PC-3 (cell line): ENCODE results near the gene SPATA16. TPM values are rescaled to one million over a fixed set of nuclear protein-coding genes. Genes with fewer than 3 reads are reported as not detected.
"Not testable (repeated sequence)": the region's sequence is repeated elsewhere in the genome, so short reads cannot be mapped to it uniquely, and the experiment has no call there.

Experiments used
- ATAC-seq: fragments of 200-7000 bp; cut with Tn5 transposase; 2 replicates; pipeline ENCODE4 v1.9.1; 2020; ENCODE audit warnings: mild to moderate bottlenecking, moderate library complexity
- BruUV-seq: library from RNA; stranded (reverse); fragments of 400-500 nt; replicated peaks from 2 replicates; lab custom pipeline; 2021; lab: Mats Ljungman, UMichigan
- CTCF ChIA-PET: fragments of 300-600 bp; sonication (Branson Sonifier 250); formaldehyde crosslinking; loops from one replicate; lab custom pipeline; 2022; ENCODE audit warnings: antibody characterized with exemption; lab: Charles Lee
- POLR2A ChIA-PET: fragments of 300-600 bp; sonication (Branson Sonifier 250); formaldehyde crosslinking; loops from one replicate; lab custom pipeline; 2022; ENCODE audit warnings: antibody characterized with exemption; ENCODE audit not compliant: unreplicated experiment; lab: Charles Lee
- DNase-seq: peaks from one replicate; pipeline ENCODE4 v3.0.0-alpha.2; 2015
- H2AFZ ChIP-seq: fragments of 300-600 bp; sonication (generic); 2 replicates; pipeline ENCODE4 v1.6.0; 2016; ENCODE audit warnings: antibody characterized with exemption, low read length
- H3F3A ChIP-seq: fragments of 300-600 bp; sonication (generic); one replicate; pipeline ENCODE4 v1.6.0; 2017; ENCODE audit warnings: antibody characterized with exemption, low read length, control low read depth, mild to moderate bottlenecking; ENCODE audit not compliant: unreplicated experiment
- H3K27ac ChIP-seq: fragments of 300-600 bp; sonication (generic); 2 replicates; pipeline ENCODE4 v1.5.1; 2016; ENCODE audit warnings: mild to moderate bottlenecking, low read length
- H3K27me3 ChIP-seq: fragments of 300-600 bp; sonication (generic); 2 replicates; pipeline ENCODE4 v1.6.1; 2016; ENCODE audit warnings: low read length, mixed read lengths
- H3K36me3 ChIP-seq: fragments of 300-600 bp; sonication (generic); 2 replicates; pipeline ENCODE4 v1.6.1; 2016; ENCODE audit warnings: low read depth, mixed run types, low read length, mixed read lengths
- H3K4me1 ChIP-seq: fragments of 300-600 bp; sonication (generic); 2 replicates; pipeline ENCODE4 v1.5.1; 2016; ENCODE audit warnings: low read length; ENCODE audit not compliant: insufficient read depth
- H3K4me2 ChIP-seq: fragments of 300-600 bp; sonication (generic); 2 replicates; pipeline ENCODE4 v1.6.0; 2016; ENCODE audit warnings: low read length
- H3K4me3 ChIP-seq: fragments of 300-600 bp; sonication (generic); 2 replicates; pipeline ENCODE4 v1.5.1; 2016; ENCODE audit warnings: mild to moderate bottlenecking, low read length, mixed read lengths
- H3K79me2 ChIP-seq: fragments of 300-600 bp; sonication (generic); 2 replicates; pipeline ENCODE4 v1.6.1; 2017; ENCODE audit warnings: low read length, mixed read lengths
- H3K9ac ChIP-seq: fragments of 300-600 bp; sonication (generic); 2 replicates; pipeline ENCODE4 v1.6.0; 2016; ENCODE audit warnings: mild to moderate bottlenecking, low read length
- H3K9me2 ChIP-seq: fragments of 300-600 bp; sonication (generic); replicated peaks from 2 replicates; pipeline ENCODE4 v1.6.1; 2016; ENCODE audit warnings: mixed run types, low read length, mixed read lengths
- H3K9me3 ChIP-seq: fragments of 300-600 bp; sonication (generic); 2 replicates; pipeline ENCODE4 v1.6.1; 2016; ENCODE audit warnings: low read length, mixed read lengths
- H4K20me1 ChIP-seq: fragments of 300-600 bp; sonication (generic); 2 replicates; pipeline ENCODE4 v1.6.1; 2016; ENCODE audit warnings: low read length, mixed read lengths
- CTCF ChIP-seq: fragments of 300-600 bp; sonication (generic); conservative IDR thresholded peaks from 2 replicates; pipeline ENCODE4 v1.5.1; 2017; ENCODE audit warnings: antibody characterized with exemption, low read depth, mild to moderate bottlenecking, low read length
- EZH2 ChIP-seq: fragments of 300-600 bp; sonication (generic); IDR thresholded peaks from one replicate; pipeline ENCODE4 v1.6.1; 2017; ENCODE audit warnings: antibody characterized with exemption, mild to moderate bottlenecking, low read length; ENCODE audit not compliant: unreplicated experiment
- EZH2phosphoT487 ChIP-seq: fragments of 300-600 bp; sonication (generic); IDR thresholded peaks from 2 replicates; pipeline ENCODE4 v1.6.1; 2018; ENCODE audit warnings: mild to moderate bottlenecking, antibody characterized with exemption, low read length, borderline replicate concordance
- intact Hi-C: fragments of 100-400 bp; cut with micrococcal nuclease; formaldehyde crosslinking; loops from 2 replicates; pipeline ENCODE4 v1.9.0; 2023
- total RNA-seq: library from RNA; depleted of rRNA; stranded (reverse); fragments of >200 nt; gene quantifications from 2 replicates; pipeline ENCODE4 v1.2.3, GENCODE V29; 2014

SPATA16 gene
- total RNA-seq, 1 experiment from 2014 or later, result not detected

- no peak overlapping the region for H3K4me2 ChIP-seq
- DNase-seq (no peak), ATAC-seq (no peak)
- no peaks in the 10 kb centered on the region for H3K4me1 ChIP-seq
- H2AFZ ChIP-seq, result no peak overlapping the region
- POLR2A ChIA-PET, result no interaction called here
- no peaks in the 10 kb centered on the region for H3K36me3 ChIP-seq
- H3F3A ChIP-seq, result no peaks in the 10 kb centered on the region
- no peaks in the 10 kb centered on the region for H3K9me2 ChIP-seq
- CTCF ChIA-PET, result no interaction called here
- no peak for TF ChIP-seq CTCF
- TF ChIP-seq EZH2, result no peak
- no peak for TF ChIP-seq EZH2phosphoT487
- H3K9ac ChIP-seq, result no peak overlapping the region
- BruUV-seq, result no TSS peak
- H3K79me2 ChIP-seq, result no peaks in the 10 kb centered on the region
- no peak overlapping the region for H3K27ac ChIP-seq
- H4K20me1 ChIP-seq, result no peaks in the 10 kb centered on the region
- intact Hi-C loops, result no loop called here
- no peak overlapping the region for H3K4me3 ChIP-seq
- H3K27me3 ChIP-seq, result peaks cover 56% of the 10 kb centered on the region
- H3K9me3 ChIP-seq, result no peaks in the 10 kb centered on the region
Measured at GRCh38 chr3:172972067-172972466, 169.0 kb downstream of the SPATA16 start.

GRCh38 chr3:172968646-172969045 lies 172.4 kb downstream of the SPATA16 start:
- DNase-seq (no peak), ATAC-seq (no peak)
- Histone ChIP-seq H3K36me3 (no peaks in the 10 kb centered on the region), H3K4me3 (no peak overlapping the region), H3K79me2 (no peaks in the 10 kb centered on the region), H3K27ac (no peak overlapping the region), H3K9me3 (no peaks in the 10 kb centered on the region), H2AFZ (no peak overlapping the region), H3K9ac (no peak overlapping the region), H3K9me2 (no peaks in the 10 kb centered on the region), H3K4me2 (no peak overlapping the region), H3K4me1 (no peaks in the 10 kb centered on the region), H4K20me1 (no peaks in the 10 kb centered on the region), H3K27me3 (peaks cover 57% of the 10 kb centered on the region), H3F3A (no peaks in the 10 kb centered on the region)
- ChIA-PET POLR2A (no interaction called here), CTCF (no interaction called here)
- intact Hi-C loops, result no loop called here
- BruUV-seq, result no TSS peak
- TF ChIP-seq EZH2, result no peak
- TF ChIP-seq EZH2phosphoT487, result no peak
- TF ChIP-seq CTCF, result no peak

GRCh38 chr3:172965256-172965655 lies 175.8 kb downstream of the SPATA16 start:
- no peaks in the 10 kb centered on the region for H3K9me2 ChIP-seq
- H4K20me1 ChIP-seq, result no peaks in the 10 kb centered on the region
- no peak overlapping the region for H3K27ac ChIP-seq
- no TSS peak for BruUV-seq
- TF ChIP-seq CTCF (no peak), EZH2 (no peak), EZH2phosphoT487 (no peak)
- no peaks in the 10 kb centered on the region for H3K9me3 ChIP-seq
- H3F3A ChIP-seq, result no peaks in the 10 kb centered on the region
- H3K79me2 ChIP-seq, result no peaks in the 10 kb centered on the region
- H3K36me3 ChIP-seq, result no peaks in the 10 kb centered on the region
- H3K27me3 ChIP-seq, result peaks cover 36% of the 10 kb centered on the region
- intact Hi-C loops, result no loop called here
- H3K4me1 ChIP-seq, result no peaks in the 10 kb centered on the region
- DNase-seq, result peak; percentile 8
- ChIA-PET POLR2A (no interaction called here), CTCF (no interaction called here)
- no peak for ATAC-seq
- no peak overlapping the region for H3K4me2 ChIP-seq
- no peak overlapping the region for H3K4me3 ChIP-seq
- H2AFZ ChIP-seq, result no peak overlapping the region
- no peak overlapping the region for H3K9ac ChIP-seq

GRCh38 chr3:172960626-172961182 lies 180.3 kb downstream of the SPATA16 start:
- CTCF ChIA-PET, H3K9me3 ChIP-seq, H3K9ac ChIP-seq, BruUV-seq, H3K4me2 ChIP-seq, ATAC-seq, H3F3A ChIP-seq, H2AFZ ChIP-seq, POLR2A ChIA-PET, H3K4me3 ChIP-seq, H4K20me1 ChIP-seq, H3K27ac ChIP-seq, H3K4me1 ChIP-seq, H3K36me3 ChIP-seq, DNase-seq, intact Hi-C loops, H3K9me2 ChIP-seq, H3K79me2 ChIP-seq: not testable (repeated sequence)
- H3K27me3 ChIP-seq, result peaks cover 44% of the 10 kb centered on the region
